Calu3 (cell line): ENCODE results near the gene SLC25A10. TPM values are rescaled to one million over a fixed set of nuclear protein-coding genes. Genes with fewer than 3 reads are reported as not detected.
"Not testable (repeated sequence)": the region's sequence is repeated elsewhere in the genome, so short reads cannot be mapped to it uniquely, and the experiment has no call there.

Source experiments
- BruUV-seq: library from RNA; stranded (reverse); fragments of 400-500 nt; replicated peaks from 2 replicates; lab custom pipeline; 2021; lab: Mats Ljungman, UMichigan
- CTCF ChIA-PET: fragments of 300-600 bp; sonication (Branson Sonifier 250); formaldehyde crosslinking; loops from one replicate; lab custom pipeline; 2022; ENCODE audit warnings: antibody characterized with exemption; lab: Charles Lee
- DNase-seq: peaks from one replicate; pipeline ENCODE4 v3.0.0; 2022
- H3K27ac Mint-ChIP-seq: one replicate; pipeline ENCODE4 v1.8.0; 2022; ENCODE audit warnings: mixed read lengths; ENCODE audit not compliant: unreplicated experiment
- H3K27me3 Mint-ChIP-seq: one replicate; pipeline ENCODE4 v1.8.0; 2022; ENCODE audit warnings: mixed read lengths; ENCODE audit not compliant: unreplicated experiment
- H3K36me3 Mint-ChIP-seq: one replicate; pipeline ENCODE4 v1.8.0; 2022; ENCODE audit warnings: mild to moderate bottlenecking, moderate library complexity, mixed read lengths; ENCODE audit not compliant: insufficient read depth, unreplicated experiment
- H3K4me1 Mint-ChIP-seq: one replicate; pipeline ENCODE4 v1.8.0; 2022; ENCODE audit warnings: mild to moderate bottlenecking, low read depth, mixed read lengths; ENCODE audit not compliant: unreplicated experiment
- H3K4me3 Mint-ChIP-seq: one replicate; pipeline ENCODE4 v1.8.0; 2022; ENCODE audit warnings: mild to moderate bottlenecking, low read depth, moderate library complexity, mixed read lengths; ENCODE audit not compliant: unreplicated experiment
- H3K9me3 Mint-ChIP-seq: one replicate; pipeline ENCODE4 v1.8.0; 2022; ENCODE audit warnings: low read depth, mixed read lengths; ENCODE audit not compliant: unreplicated experiment
- CTCF ChIP-seq: fragments of 200-600 bp; IDR thresholded peaks from one replicate; pipeline ENCODE4 v1.8.0; 2022; ENCODE audit warnings: antibody characterized with exemption; ENCODE audit not compliant: unreplicated experiment
- intact Hi-C: fragments of 100-400 bp; cut with micrococcal nuclease; formaldehyde crosslinking; loops from one replicate; pipeline ENCODE4 v1.10.0; 2022; ENCODE audit not compliant: unreplicated experiment
- total RNA-seq: library from RNA; stranded (reverse); gene quantifications from 2 replicates; pipeline ENCODE4 v1.2.3, GENCODE V29; 2022

SLC25A10 gene
- total RNA-seq, 1 experiment from 2014 or later, result 72.3 TPM

DNA sequence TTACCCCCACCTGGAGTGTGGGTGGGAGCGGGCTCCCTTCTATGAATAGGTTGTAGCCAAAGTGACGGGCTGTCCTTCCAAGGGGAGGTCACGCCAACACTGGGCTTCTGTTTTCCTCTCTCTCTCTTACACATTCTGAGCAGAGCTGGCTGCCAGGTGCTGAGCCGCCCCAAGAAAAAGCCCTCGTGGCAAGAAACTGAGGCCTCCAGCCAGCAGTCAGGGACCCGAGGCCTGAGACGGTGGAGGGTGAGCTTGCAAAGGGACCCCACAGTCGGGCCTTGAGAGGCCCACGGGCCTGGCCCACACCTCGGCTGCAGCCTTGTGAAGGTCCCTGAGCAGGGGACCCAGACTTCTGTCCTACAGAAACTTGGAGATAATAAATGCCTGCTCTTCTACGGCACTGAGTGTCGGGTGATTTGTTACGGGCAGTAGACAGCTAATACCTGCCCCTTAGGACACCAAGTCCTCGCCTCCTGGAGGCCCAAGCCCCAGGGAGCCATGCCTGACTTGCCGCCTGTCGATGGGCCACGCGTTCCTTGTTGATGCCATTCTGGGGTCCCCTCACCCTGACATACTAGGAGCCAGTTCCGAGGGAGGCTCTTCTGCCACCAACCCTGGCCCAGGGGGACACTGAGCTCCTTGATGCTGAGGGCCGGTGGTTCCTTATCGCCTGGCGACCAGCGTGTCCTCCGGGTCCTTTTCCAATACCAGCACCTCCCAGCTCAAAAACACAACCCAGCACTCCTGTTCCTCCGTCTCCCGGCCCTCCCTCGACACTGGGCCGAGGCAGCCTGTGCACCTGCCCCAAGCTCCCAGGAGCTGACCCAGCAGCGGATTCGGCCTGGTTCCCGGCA, 26.1 kb downstream of the SLC25A10 start:
- no TSS peak for BruUV-seq
- CTCF ChIA-PET, result interaction anchor here (1.2 kb wide), 1 partner anchor 95 kb away, joined by 4 read pairs; the partner anchor contains the start of gene MCRIP1
- Mint-ChIP-seq H3K4me1 (peaks cover 21% of the 10 kb centered on the region), H3K9me3 (no peaks in the 10 kb centered on the region), H3K36me3 (peaks cover 25% of the 10 kb centered on the region), H3K27me3 (peaks cover 5% of the 10 kb centered on the region), H3K4me3 (no peak overlapping the region), H3K27ac (no peak overlapping the region)
- intact Hi-C loops, result no loop called here
- DNase-seq, result no peak
- no peak for TF ChIP-seq CTCF

GRCh38 chr17:81738801-81739393, 26.8 kb downstream of the SLC25A10 start:
- H3K27ac Mint-ChIP-seq, result no peak overlapping the region
- no peak for DNase-seq
- intact Hi-C loops, result no loop called here
- CTCF ChIA-PET, result interaction anchor here (0.6 to 1.2 kb wide), 3 partner anchors 11 to 94 kb away, joined by 3 to 4 read pairs (median 3); partner anchors contain the start of gene MCRIP1
- no peaks in the 10 kb centered on the region for H3K9me3 Mint-ChIP-seq
- H3K4me3 Mint-ChIP-seq, result no peak overlapping the region
- H3K36me3 Mint-ChIP-seq, result peaks cover 18% of the 10 kb centered on the region
- H3K4me1 Mint-ChIP-seq, result peaks cover 13% of the 10 kb centered on the region
- no peaks in the 10 kb centered on the region for H3K27me3 Mint-ChIP-seq
- BruUV-seq, result no TSS peak
- TF ChIP-seq CTCF, result no peak

- CTCF ChIA-PET, result interaction anchor here (0.6 to 0.7 kb wide), 2 partner anchors 11 to 80 kb away, joined by 3 read pairs; no protein-coding TSS in a partner anchor
- BruUV-seq, H3K27me3 Mint-ChIP-seq, intact Hi-C loops, H3K27ac Mint-ChIP-seq, DNase-seq, H3K4me3 Mint-ChIP-seq, H3K4me1 Mint-ChIP-seq, H3K9me3 Mint-ChIP-seq: not testable (repeated sequence)
- peaks cover 15% of the 10 kb centered on the region for H3K36me3 Mint-ChIP-seq
Measured at GRCh38 chr17:81739593-81739992, 27.5 kb downstream of the SLC25A10 start.

GRCh38 chr17:81740395-81740961, 28.4 kb downstream of the SLC25A10 start:
- H3K36me3 Mint-ChIP-seq, result peaks cover 10% of the 10 kb centered on the region
- intact Hi-C loops, result no loop called here
- no peak for TF ChIP-seq CTCF
- H3K27me3 Mint-ChIP-seq, result no peaks in the 10 kb centered on the region
- no TSS peak for BruUV-seq
- no peaks in the 10 kb centered on the region for H3K9me3 Mint-ChIP-seq
- no peak overlapping the region for H3K27ac Mint-ChIP-seq
- CTCF ChIA-PET, result no interaction called here
- DNase-seq, result no peak
- H3K4me1 Mint-ChIP-seq, result peaks cover 7% of the 10 kb centered on the region
- no peak overlapping the region for H3K4me3 Mint-ChIP-seq
